ENCODE data around the gene NDST1.

Gene NDST1

DNA sequence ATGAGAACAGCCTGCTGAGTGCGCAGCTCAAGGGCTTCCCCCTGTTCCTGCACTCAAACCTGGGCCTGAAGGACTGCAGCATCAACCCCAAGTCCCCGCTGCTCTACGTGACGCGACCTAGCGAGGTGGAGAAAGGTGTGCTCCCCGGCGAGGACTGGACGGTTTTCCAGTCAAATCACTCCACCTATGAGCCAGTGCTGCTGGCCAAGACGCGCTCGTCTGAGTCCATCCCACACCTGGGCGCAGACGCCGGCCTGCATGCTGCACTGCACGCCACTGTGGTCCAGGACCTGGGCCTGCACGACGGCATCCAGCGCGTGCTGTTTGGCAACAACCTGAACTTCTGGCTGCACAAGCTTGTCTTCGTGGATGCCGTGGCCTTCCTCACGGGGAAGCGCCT, 19.9 kb downstream of the NDST1 start:
- H3K4me3 ChIP-seq (replicated peaks; ENCODE audit: low read depth, low read length), result no peak overlapping the region
- TF ChIP-seq, protein P1, sequence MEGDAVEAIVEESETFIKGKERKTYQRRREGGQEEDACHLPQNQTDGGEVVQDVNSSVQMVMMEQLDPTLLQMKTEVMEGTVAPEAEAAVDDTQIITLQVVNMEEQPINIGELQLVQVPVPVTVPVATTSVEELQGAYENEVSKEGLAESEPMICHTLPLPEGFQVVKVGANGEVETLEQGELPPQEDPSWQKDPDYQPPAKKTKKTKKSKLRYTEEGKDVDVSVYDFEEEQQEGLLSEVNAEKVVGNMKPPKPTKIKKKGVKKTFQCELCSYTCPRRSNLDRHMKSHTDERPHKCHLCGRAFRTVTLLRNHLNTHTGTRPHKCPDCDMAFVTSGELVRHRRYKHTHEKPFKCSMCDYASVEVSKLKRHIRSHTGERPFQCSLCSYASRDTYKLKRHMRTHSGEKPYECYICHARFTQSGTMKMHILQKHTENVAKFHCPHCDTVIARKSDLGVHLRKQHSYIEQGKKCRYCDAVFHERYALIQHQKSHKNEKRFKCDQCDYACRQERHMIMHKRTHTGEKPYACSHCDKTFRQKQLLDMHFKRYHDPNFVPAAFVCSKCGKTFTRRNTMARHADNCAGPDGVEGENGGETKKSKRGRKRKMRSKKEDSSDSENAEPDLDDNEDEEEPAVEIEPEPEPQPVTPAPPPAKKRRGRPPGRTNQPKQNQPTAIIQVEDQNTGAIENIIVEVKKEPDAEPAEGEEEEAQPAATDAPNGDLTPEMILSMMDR (IDR thresholded peaks at IDR 0.05; ENCODE audit: low read depth, low read length, missing control alignments), result no peak
- DNase-seq (ENCODE audit: extremely low read depth, low read depth), result no peak

DNA sequence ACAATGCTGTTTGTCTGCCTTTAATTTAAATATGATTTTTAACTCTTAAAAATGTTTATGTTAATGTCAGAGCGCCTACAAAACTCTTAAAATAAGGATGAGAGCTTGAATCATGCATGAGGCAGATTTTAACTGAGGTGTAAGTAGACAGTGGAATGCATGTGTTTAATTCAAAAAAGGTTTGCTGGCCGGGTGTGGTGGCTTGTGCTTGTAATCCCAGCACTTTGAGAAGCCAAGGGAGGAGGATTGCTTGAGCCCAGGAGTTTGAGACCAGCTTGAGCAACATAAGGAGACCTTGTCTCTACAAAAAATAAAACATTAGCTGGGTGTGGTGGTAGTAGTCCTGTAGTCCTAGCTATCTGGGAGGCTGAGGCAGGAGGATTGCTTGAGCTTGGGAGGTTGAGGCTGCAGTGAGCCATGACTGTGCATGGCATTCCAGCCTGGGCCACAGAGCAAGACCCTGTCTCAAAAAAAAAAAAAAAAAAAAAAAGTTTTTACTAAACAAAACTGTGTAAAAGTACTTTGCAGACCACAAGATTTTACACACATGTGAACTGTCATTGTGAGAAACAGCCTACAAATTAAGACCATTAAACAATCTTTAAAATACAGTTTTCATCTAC, 21.1 kb downstream of the NDST1 start:
- TF ChIP-seq, protein P1 (IDR thresholded peaks at IDR 0.05; ENCODE audit: low read depth, low read length, missing control alignments), result no peak
- DNase-seq (ENCODE audit: extremely low read depth, low read depth), result no peak
- H3K4me3 ChIP-seq (replicated peaks; ENCODE audit: low read depth, low read length), result no peak overlapping the region

DNA sequence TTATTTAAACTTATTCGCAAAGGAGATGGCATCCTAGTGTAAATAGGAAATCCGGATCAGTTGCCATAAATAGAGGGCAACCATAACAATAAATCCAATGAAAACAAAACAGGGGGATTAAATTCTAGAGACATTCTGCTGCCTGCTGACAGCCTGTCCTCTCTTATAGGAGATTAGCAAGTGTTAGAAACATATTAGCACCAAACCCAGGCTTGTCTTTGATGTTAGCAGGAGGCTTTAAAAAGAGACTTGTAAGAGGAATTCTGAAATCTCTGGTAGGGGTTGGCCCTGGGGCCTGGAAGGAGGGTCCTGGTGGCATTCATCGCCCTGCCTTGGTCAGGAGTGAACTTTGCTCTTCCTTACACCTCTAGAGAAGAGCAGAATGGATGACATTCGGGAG, 21.6 kb downstream of the NDST1 start:
- TF ChIP-seq, protein P1 (IDR thresholded peaks at IDR 0.05; ENCODE audit: low read depth, low read length, missing control alignments), result no peak
- no peak overlapping the region for H3K4me3 ChIP-seq (replicated peaks; ENCODE audit: low read depth, low read length)
- DNase-seq (ENCODE audit: extremely low read depth, low read depth), result no peak

DNA sequence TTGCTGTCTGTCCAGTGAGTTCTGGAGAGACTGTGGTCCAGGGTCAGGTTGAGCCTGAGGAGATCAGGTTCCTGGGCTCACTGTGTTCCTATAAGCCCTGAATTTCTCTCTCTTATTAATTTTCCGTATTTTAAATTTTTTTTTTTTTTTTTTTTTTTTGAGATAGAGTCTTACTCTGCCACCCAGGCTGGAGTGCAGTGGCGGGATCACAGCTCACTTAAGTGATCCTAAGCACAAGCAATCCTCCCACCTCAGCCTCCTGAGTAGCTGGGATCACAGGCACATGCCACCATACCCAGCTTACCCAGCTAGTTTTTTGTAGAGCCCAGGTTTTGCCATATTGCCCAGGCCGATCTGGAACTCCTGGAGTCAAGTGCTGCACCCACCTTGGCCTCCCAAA, 22.5 kb downstream of the NDST1 start:
- TF ChIP-seq, protein P1 (IDR thresholded peaks at IDR 0.05; ENCODE audit: low read depth, low read length, missing control alignments), result no peak
- no peak for DNase-seq (ENCODE audit: extremely low read depth, low read depth)
- no peak overlapping the region for H3K4me3 ChIP-seq (replicated peaks; ENCODE audit: low read depth, low read length)

DNA sequence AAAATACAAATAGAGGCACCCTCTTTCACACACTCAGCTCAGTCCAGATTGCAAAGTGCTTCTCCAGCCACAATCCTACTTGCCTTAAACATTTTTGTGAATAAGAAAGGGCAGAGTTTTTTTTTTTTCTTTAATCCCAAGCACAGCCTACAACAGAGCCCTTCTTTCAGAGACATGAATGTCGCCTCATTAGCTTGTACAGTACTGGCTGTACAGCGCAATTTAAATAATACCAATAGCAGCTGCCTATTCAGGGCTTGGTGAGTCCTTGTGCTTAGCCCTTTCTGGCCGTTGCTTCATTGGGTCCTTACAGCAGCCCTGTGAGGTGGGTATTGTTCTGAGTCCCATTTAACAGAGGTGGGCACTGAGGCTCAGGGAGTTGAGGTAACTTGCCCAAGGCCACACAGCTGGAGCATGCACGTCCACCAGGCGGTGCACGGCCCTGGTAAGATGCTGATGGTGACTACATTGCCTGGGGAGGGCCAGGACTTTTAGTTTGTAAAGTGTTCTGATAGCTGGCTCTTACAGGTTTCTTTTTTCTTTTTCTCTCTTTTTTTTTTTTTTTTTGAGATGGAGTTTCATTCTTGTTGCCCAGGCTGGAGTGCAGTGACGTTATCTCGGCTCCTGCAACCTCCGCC, 23.1 kb downstream of the NDST1 start:
- no peak overlapping the region for H3K4me3 ChIP-seq (replicated peaks; ENCODE audit: low read depth, low read length)
- no peak for DNase-seq (ENCODE audit: extremely low read depth, low read depth)
- TF ChIP-seq, protein P1 (IDR thresholded peaks at IDR 0.05; ENCODE audit: low read depth, low read length, missing control alignments), result no peak

DNA sequence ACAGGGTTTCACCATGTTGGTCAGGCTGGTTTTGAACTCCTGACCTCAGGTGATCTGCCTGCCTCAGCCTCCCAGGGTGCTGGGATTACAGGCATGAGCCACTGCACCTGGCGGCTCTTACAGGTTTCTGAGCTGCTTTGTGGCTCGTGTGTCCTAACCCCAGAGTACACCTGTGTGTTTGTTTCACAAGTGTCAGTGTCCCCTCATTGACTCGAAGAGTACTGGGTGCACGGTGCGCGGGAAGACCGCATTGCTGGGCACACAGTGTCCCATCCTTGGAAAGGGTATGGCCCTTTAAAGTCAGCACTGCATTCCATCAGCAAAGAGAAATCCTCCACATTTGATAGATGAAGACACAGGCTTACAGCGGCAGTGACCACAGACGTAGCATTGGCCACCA, 23.8 kb downstream of the NDST1 start:
- no peak for DNase-seq (ENCODE audit: extremely low read depth, low read depth)
- TF ChIP-seq, protein P1 (IDR thresholded peaks at IDR 0.05; ENCODE audit: low read depth, low read length, missing control alignments), result no peak
- no peak overlapping the region for H3K4me3 ChIP-seq (replicated peaks; ENCODE audit: low read depth, low read length)
